ENCODE data around the gene TRPC4AP.

Gene TRPC4AP

DNA sequence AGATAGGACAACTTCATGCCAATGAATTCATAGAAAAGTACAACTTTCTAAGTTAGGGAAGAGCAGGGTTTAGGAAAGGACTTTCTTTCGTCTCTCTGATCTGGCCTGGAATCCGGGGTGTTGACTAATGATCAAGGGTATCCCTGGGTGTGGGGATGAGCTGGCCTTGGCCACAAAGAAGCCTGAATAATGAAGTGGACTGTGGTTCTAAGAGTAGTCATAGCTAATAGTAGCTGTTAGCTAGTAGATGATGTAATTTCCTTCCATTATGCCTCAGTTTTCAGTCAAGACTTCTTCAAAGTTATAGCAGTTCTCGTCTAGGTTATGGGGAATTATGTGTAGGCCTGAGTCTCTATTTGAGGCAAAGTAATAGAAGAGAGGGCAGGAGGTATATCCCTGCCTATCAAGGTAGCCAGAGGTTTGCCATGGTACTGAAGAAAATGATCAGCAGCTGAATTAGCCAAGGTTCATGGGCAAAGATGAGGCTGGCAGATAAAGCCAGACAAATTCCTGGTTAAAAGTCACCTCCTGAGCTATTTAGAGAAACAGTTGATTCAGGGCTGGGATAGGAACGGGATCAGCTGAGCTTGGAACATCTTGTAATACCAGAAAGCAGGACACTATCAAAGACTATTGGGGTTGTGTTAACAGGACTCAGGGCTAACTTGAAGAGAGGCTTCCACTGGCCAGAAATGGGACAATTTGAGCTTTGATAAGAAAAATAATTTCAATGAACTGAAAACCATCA is 18.7 kb upstream of the TRPC4AP start:
- H3K36me3 ChIP-seq = no peaks in the 10 kb centered on the region; the same call in 1 of the 2 replicates
- H3K9me3 ChIP-seq = no peaks in the 10 kb centered on the region
- no peak overlapping the region for H3K4me3 ChIP-seq (ENCODE audit: low read depth, low read length)
- no peaks in the 10 kb centered on the region for H3K27me3 ChIP-seq
- DNase-seq = no peak
- H3K4me1 ChIP-seq = no peaks in the 10 kb centered on the region
- TF ChIP-seq CTCF (IDR thresholded peaks at IDR 0.05; ENCODE audit: low read depth, low read length) = no peak

DNA sequence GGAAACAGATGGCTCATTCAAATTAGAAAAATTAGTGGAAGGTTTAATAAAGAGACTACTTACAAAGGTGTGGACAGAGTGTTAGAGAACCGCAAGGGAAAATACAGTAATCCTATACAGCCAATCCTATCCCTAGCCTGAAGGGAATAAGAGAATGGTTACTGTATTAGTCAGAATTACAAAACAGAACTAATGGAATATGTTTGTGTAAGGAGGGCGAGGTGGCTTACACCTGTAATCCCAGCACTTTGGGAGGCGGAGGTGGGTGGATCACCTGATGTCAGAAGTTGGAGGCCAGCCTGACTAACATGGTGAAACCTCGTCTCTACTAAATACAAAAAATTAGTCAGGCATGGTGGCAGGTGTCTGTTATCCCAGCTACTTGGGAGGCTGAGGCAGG is 16.3 kb upstream of the TRPC4AP start:
- Histone ChIP-seq H3K4me1 (no peaks in the 10 kb centered on the region), H3K27me3 (no peaks in the 10 kb centered on the region), H3K4me3 (ENCODE audit: low read depth, low read length) (no peak overlapping the region), H3K36me3 (no peaks in the 10 kb centered on the region), H3K9me3 (no peaks in the 10 kb centered on the region)
- no peak for TF ChIP-seq CTCF (IDR thresholded peaks at IDR 0.05; ENCODE audit: low read depth, low read length)
- DNase-seq = no peak

GRCh38 chr20:35106827-35107380 is 14.3 kb upstream of the TRPC4AP start:
- DNase-seq = no peak
- no peak for TF ChIP-seq CTCF (IDR thresholded peaks at IDR 0.05; ENCODE audit: low read depth, low read length)
- no peaks in the 10 kb centered on the region for H3K27me3 ChIP-seq

DNA sequence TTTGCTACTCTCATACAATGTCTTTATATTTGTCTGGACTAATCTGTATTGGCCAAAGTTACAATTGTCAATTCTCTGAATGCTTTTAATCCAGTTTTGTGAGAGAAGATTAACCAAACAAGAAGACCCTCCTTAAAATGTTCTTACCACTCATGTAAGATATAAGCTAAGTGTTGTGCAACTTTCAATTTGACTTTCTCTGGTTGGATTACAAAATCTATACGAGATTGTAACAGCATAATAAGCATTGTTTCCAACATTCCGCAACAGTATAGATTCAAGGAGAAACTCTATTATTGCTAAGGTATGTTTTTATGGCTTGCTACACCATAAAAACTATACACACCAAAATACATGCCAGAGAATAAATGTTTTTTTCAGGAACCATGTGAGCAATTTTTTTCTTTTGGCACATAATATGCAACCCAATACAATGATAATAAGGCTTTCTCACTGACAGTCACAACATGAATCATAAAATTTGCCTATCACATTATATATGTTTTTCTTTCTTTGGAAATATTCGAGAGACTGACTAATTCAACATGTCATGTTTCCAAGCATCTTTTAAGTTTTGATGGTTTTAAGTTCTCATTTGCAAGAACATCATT is 12.2 kb upstream of the TRPC4AP start:
- H3K4me3 ChIP-seq (ENCODE audit: low read depth, low read length) = no peak overlapping the region
- no peaks in the 10 kb centered on the region for H3K36me3 ChIP-seq
- no peaks in the 10 kb centered on the region for H3K4me1 ChIP-seq
- DNase-seq = no peak
- no peaks in the 10 kb centered on the region for H3K9me3 ChIP-seq
- TF ChIP-seq CTCF (IDR thresholded peaks at IDR 0.05; ENCODE audit: low read depth, low read length) = no peak
- no peaks in the 10 kb centered on the region for H3K27me3 ChIP-seq

More at GRCh38 chr20:35106827-35107380, 14.3 kb upstream of the TRPC4AP start:
- H3K4me3 ChIP-seq (ENCODE audit: low read depth, low read length) = no peak overlapping the region
- no peaks in the 10 kb centered on the region for H3K36me3 ChIP-seq
- H3K4me1 ChIP-seq = no peaks in the 10 kb centered on the region
- H3K9me3 ChIP-seq = no peaks in the 10 kb centered on the region

- no peaks in the 10 kb centered on the region for H3K27me3 ChIP-seq
- TF ChIP-seq CTCF (IDR thresholded peaks at IDR 0.05; ENCODE audit: low read depth, low read length) = no peak
- no peaks in the 10 kb centered on the region for H3K9me3 ChIP-seq
- H3K4me1 ChIP-seq = no peaks in the 10 kb centered on the region
- no peaks in the 10 kb centered on the region for H3K36me3 ChIP-seq
- no peak overlapping the region for H3K4me3 ChIP-seq (ENCODE audit: low read depth, low read length)
- no peak for DNase-seq
These were observed 9.0 kb upstream of the TRPC4AP start for GRCh38 chr20:35101620-35102019.

All from BE2C (cell line).